ENCODE data around the gene LRRC4C. TPM values are rescaled to one million over a fixed set of nuclear protein-coding genes. Genes with fewer than 3 reads are reported as not detected.

LRRC4C gene
- total RNA-seq, 1 donor: 0.27 TPM

- DNase-seq (ENCODE audit: low read depth): no peak
- no peak for TF ChIP-seq CTCF (IDR thresholded peaks at IDR 0.05; ENCODE audit: insufficient read depth, low read length)
Measured at GRCh38 chr11:40384991-40385390, 1074.5 kb downstream of the LRRC4C start.

GRCh38 chr11:40381481-40381880, 1078.0 kb downstream of the LRRC4C start:
- H3K4me3 ChIP-seq (ENCODE audit: low read depth, low read length): no peak overlapping the region
- no peak for TF ChIP-seq CTCF (IDR thresholded peaks at IDR 0.05; ENCODE audit: insufficient read depth, low read length)
- DNase-seq (ENCODE audit: low read depth): no peak

More at GRCh38 chr11:40384991-40385390, 1074.5 kb downstream of the LRRC4C start:
- H3K4me3 ChIP-seq (ENCODE audit: low read depth, low read length): no peak overlapping the region

GRCh38 chr11:40380835-40381234, 1078.6 kb downstream of the LRRC4C start:
- H3K4me3 ChIP-seq (ENCODE audit: low read depth, low read length): no peak overlapping the region
- no peak for TF ChIP-seq CTCF (IDR thresholded peaks at IDR 0.05; ENCODE audit: insufficient read depth, low read length)
- no peak for DNase-seq (ENCODE audit: low read depth)

GRCh38 chr11:40376331-40376730, 1083.1 kb downstream of the LRRC4C start:
- TF ChIP-seq CTCF (IDR thresholded peaks at IDR 0.05; ENCODE audit: insufficient read depth, low read length): no peak
- DNase-seq (ENCODE audit: low read depth): no peak
- no peak overlapping the region for H3K4me3 ChIP-seq (ENCODE audit: low read depth, low read length)

- TF ChIP-seq CTCF (IDR thresholded peaks at IDR 0.05; ENCODE audit: insufficient read depth, low read length): no peak
- DNase-seq (ENCODE audit: low read depth): no peak
- no peak overlapping the region for H3K4me3 ChIP-seq (ENCODE audit: low read depth, low read length)
Measured at GRCh38 chr11:40370821-40371616, 1088.4 kb downstream of the LRRC4C start.

GRCh38 chr11:40360206-40360798, 1099.2 kb downstream of the LRRC4C start:
- no peak overlapping the region for H3K4me3 ChIP-seq (ENCODE audit: low read depth, low read length)
- TF ChIP-seq CTCF (IDR thresholded peaks at IDR 0.05; ENCODE audit: insufficient read depth, low read length): no peak
- no peak for DNase-seq (ENCODE audit: low read depth)
